H1 (cell line): ENCODE measurements around the gene IQGAP1. TPM values are rescaled to one million over a fixed set of nuclear protein-coding genes. Genes with fewer than 3 reads are reported as not detected.

ENCODE experiments used
- CTCF ChIA-PET: fragments of 300-600 bp; sonication (Branson Sonifier 250); formaldehyde crosslinking; loops from one replicate; lab custom pipeline; 2021; ENCODE audit not compliant: partially characterized antibody; lab: Charles Lee
- POLR2A ChIA-PET: fragments of 300-600 bp; sonication (Branson Sonifier 250); formaldehyde crosslinking; loops from one replicate; lab custom pipeline; 2021; ENCODE audit warnings: inconsistent platforms; ENCODE audit not compliant: partially characterized antibody; lab: Charles Lee
- DNase-seq, 2 experiments: peaks; one replicate each; pipeline versions ENCODE4 v3.0.0 to v3.0.0-alpha.2; 2010 to 2022; ENCODE audit warnings: low spot score in 2 of 2, low read depth in 1 of 2, mixed read lengths in 1 of 2
- FAIRE-seq: peaks from 2 replicates; lab custom pipeline; 2011; peaks lifted over from hg19 to GRCh38; lab: Jason Lieb, UNC
- H2AFZ ChIP-seq: 2 replicates; pipeline ENCODE4 v1.8.1; 2012; ENCODE audit warnings: low read length, inconsistent platforms
- H2AK5ac ChIP-seq: 2 replicates; pipeline ENCODE4 v1.6.1; 2013; ENCODE audit warnings: low read depth, low read length
- H2BK120ac ChIP-seq: replicated peaks from 2 replicates; pipeline ENCODE3; 2013; ENCODE audit warnings: low read depth, low read length, inconsistent platforms
- H2BK12ac ChIP-seq: 2 replicates; pipeline ENCODE4 v1.6.1; 2013; ENCODE audit warnings: low read depth, low read length
- H2BK15ac ChIP-seq: 2 replicates; pipeline ENCODE4 v1.6.1; 2013; ENCODE audit warnings: low read length
- H2BK20ac ChIP-seq: 2 replicates; pipeline ENCODE4 v1.6.1; 2013; ENCODE audit warnings: low read length
- H2BK5ac ChIP-seq: 2 replicates; pipeline ENCODE4 v1.6.1; 2013; ENCODE audit warnings: low read depth, low read length
- H3K14ac ChIP-seq: 2 replicates; pipeline ENCODE4 v1.6.1; 2013; ENCODE audit warnings: inconsistent platforms; ENCODE audit not compliant: insufficient read length
- H3K18ac ChIP-seq: 2 replicates; pipeline ENCODE4 v1.6.1; 2013; ENCODE audit warnings: low read length; ENCODE audit errors: extremely low read depth
- H3K23ac ChIP-seq: 2 replicates; pipeline ENCODE4 v1.6.1; 2013; ENCODE audit warnings: inconsistent platforms; ENCODE audit not compliant: insufficient read length
- H3K23me2 ChIP-seq: 2 replicates; pipeline ENCODE4 v1.6.1; 2013; ENCODE audit warnings: low read depth, low read length
- H3K27ac ChIP-seq: 2 replicates; pipeline ENCODE4 v1.6.1; 2011; ENCODE audit warnings: low read depth, low read length, inconsistent platforms
- H3K27me3 ChIP-seq, 4 experiments: replicated peaks in 1 of 4; 1 replicate in 1 of 4; 2 replicates in 3 of 4; pipeline versions ENCODE4 v1.6.1 to v1.8.1; 2011 to 2013; ENCODE audit warnings: low read length in 3 of 4, mild to moderate bottlenecking in 3 of 4, inconsistent platforms in 2 of 4, mixed read lengths in 2 of 4, moderate library complexity in 1 of 4; ENCODE audit not compliant: control insufficient read depth in 3 of 4, insufficient read depth in 3 of 4; ENCODE audit errors: extremely low read depth in 1 of 4
- H3K36me3 ChIP-seq, 4 experiments: 2 replicates each; pipeline versions ENCODE4 v1.6.1 to v1.8.1; 2011 to 2013; ENCODE audit warnings: mild to moderate bottlenecking in 4 of 4, low read length in 3 of 4, moderate library complexity in 2 of 4, control low read depth in 1 of 4, inconsistent platforms in 1 of 4; ENCODE audit not compliant: insufficient read depth in 4 of 4, control insufficient read depth in 2 of 4
- H3K4ac ChIP-seq: replicated peaks from 2 replicates; pipeline ENCODE3; 2013; ENCODE audit warnings: low read length, low read depth, mixed read lengths, inconsistent platforms; ENCODE audit not compliant: insufficient read length
- H3K4me1 ChIP-seq, 4 experiments: replicated peaks in 1 of 4; 1 replicate in 1 of 4; 2 replicates in 3 of 4; pipeline versions ENCODE4 v1.6.1 to v1.8.1; 2011 to 2013; ENCODE audit warnings: low read length in 3 of 4, inconsistent platforms in 2 of 4, mixed read lengths in 1 of 4; ENCODE audit not compliant: insufficient read depth in 4 of 4, control insufficient read depth in 3 of 4
- H3K4me2 ChIP-seq, 2 experiments: 2 replicates each; pipeline versions ENCODE4 v1.6.1 to v1.8.1; 2011 to 2013; ENCODE audit warnings: low read depth in 2 of 2, low read length in 2 of 2, control low read depth in 1 of 2, inconsistent platforms in 1 of 2, mild to moderate bottlenecking in 1 of 2; ENCODE audit not compliant: insufficient read depth in 1 of 2
- H3K4me3 ChIP-seq, 4 experiments: fragments of 200-600, 300-600 bp in 1 of 4; sonication (generic), shearing (Covaris generic), sonication (Bioruptor Twin) in 1 of 4; 2 replicates each; pipeline versions ENCODE4 v1.5.1 to v1.8.1; 2011 to 2016; ENCODE audit warnings: low read length in 4 of 4, low read depth in 3 of 4, control low read depth in 2 of 4, inconsistent platforms in 2 of 4, mild to moderate bottlenecking in 2 of 4, mixed read lengths in 1 of 4, moderate library complexity in 1 of 4; ENCODE audit not compliant: insufficient read depth in 2 of 4; ENCODE audit errors: extremely low read depth in 1 of 4
- H3K56ac ChIP-seq: replicated peaks from 2 replicates; pipeline ENCODE3; 2013; ENCODE audit warnings: low read depth, mild to moderate bottlenecking, mixed read lengths, low read length, inconsistent platforms; ENCODE audit not compliant: insufficient read length
- H3K79me1 ChIP-seq: 2 replicates; pipeline ENCODE4 v1.6.1; 2013; ENCODE audit warnings: low read depth, low read length, control low read depth
- H3K79me2 ChIP-seq, 2 experiments: 2 replicates each; pipeline versions ENCODE4 v1.6.1 to v1.8.1; 2012 to 2013; ENCODE audit warnings: low read length in 2 of 2, mild to moderate bottlenecking in 2 of 2, inconsistent platforms in 1 of 2; ENCODE audit not compliant: insufficient read depth in 2 of 2, control insufficient read depth in 1 of 2
- H3K9ac ChIP-seq, 4 experiments: replicated peaks in 1 of 4; 1 replicate in 1 of 4; 2 replicates in 3 of 4; pipeline versions ENCODE4 v1.6.1 to v1.8.1; 2011 to 2013; ENCODE audit warnings: low read depth in 3 of 4, low read length in 3 of 4, control low read depth in 2 of 4, mild to moderate bottlenecking in 2 of 4, moderate library complexity in 2 of 4, inconsistent platforms in 1 of 4; ENCODE audit errors: extremely low read depth in 1 of 4
- H3K9me3 ChIP-seq, 2 experiments: 2 replicates each; pipeline versions ENCODE4 v1.6.1 to v1.8.1; 2012 to 2013; ENCODE audit warnings: mild to moderate bottlenecking in 2 of 2, moderate library complexity in 2 of 2, control low read depth in 1 of 2, inconsistent platforms in 1 of 2, low read depth in 1 of 2, low read length in 1 of 2, mixed read lengths in 1 of 2; ENCODE audit not compliant: insufficient read depth in 2 of 2
- H4K20me1 ChIP-seq, 2 experiments: replicated peaks in 1 of 2; 2 replicates each; pipeline versions ENCODE3 to v1.8.1; 2011 to 2013; ENCODE audit warnings: inconsistent platforms in 2 of 2, low read length in 2 of 2, mild to moderate bottlenecking in 1 of 2; ENCODE audit not compliant: insufficient read depth in 2 of 2, control insufficient read depth in 1 of 2
- H4K5ac ChIP-seq: 2 replicates; pipeline ENCODE4 v1.6.1; 2013; ENCODE audit warnings: low read length, low read depth, mixed read lengths, inconsistent platforms; ENCODE audit not compliant: insufficient read length
- H4K8ac ChIP-seq: 2 replicates; pipeline ENCODE4 v1.8.0; 2013; ENCODE audit warnings: mild to moderate bottlenecking, moderate library complexity, low read length, inconsistent platforms; ENCODE audit not compliant: insufficient read depth; ENCODE audit errors: extremely low read depth
- H4K91ac ChIP-seq: replicated peaks from 2 replicates; pipeline ENCODE3; 2013; ENCODE audit warnings: low read length, mixed read lengths, inconsistent platforms; ENCODE audit not compliant: insufficient read length
- JUND ChIP-seq: IDR thresholded peaks from 2 replicates; pipeline ENCODE4 v1.6.1; 2011; ENCODE audit warnings: mild to moderate bottlenecking, improper control_type of control experiment, low read length
- WGBS, 2 experiments: shearing (Covaris generic) in 1 of 2; methylation state at CpG; one replicate each; pipeline versions ENCODE4 v1.1.6 to v1.1.7; 2013 to 2015; ENCODE audit warnings: low lambda C conversion rate in 2 of 2, mixed read lengths in 2 of 2, inconsistent platforms in 1 of 2, low coverage in 1 of 2, missing lambda C conversion rate in 1 of 2; ENCODE audit not compliant: insufficient replicate concordance in 2 of 2, insufficient coverage in 1 of 2, insufficient read length in 1 of 2; ENCODE audit errors: extremely low coverage in 1 of 2, missing lambda C conversion rate in 1 of 2; 5-methylcytosine and 5-hydroxymethylcytosine counted together
- polyA plus RNA-seq, 7 experiments: library from polyadenylated mRNA; depleted of rRNA in 3 of 7; stranded (reverse) in 5 of 7; unstranded in 2 of 7; fragments of >200 nt in 5 of 7; fragments of 200-250 nt in 2 of 7; gene quantifications; 1 replicate in 5 of 7; 2 replicates in 1 of 7; 4 replicates in 1 of 7; pipeline versions ENCODE4 v1.2.1 to v1.2.3, GENCODE V29; 2011 to 2013; ENCODE audit warnings: missing spikeins in 2 of 7, mixed read lengths in 2 of 7
- total RNA-seq: library from RNA; stranded (reverse); fragmentation: NEBNext Ultra II Directional; extraction: Animal tissue kit (Norgen Biotek cat#: 25700); gene quantifications from 2 replicates; pipeline ENCODE4 v1.2.1, GENCODE V29; 2021

Gene IQGAP1
- total and polyA plus RNA-seq, 2 of the 8 experiments (the other 6 are each of a cell fraction or from before 2014, with no cell fraction given): 56.0 to 138 TPM

DNA sequence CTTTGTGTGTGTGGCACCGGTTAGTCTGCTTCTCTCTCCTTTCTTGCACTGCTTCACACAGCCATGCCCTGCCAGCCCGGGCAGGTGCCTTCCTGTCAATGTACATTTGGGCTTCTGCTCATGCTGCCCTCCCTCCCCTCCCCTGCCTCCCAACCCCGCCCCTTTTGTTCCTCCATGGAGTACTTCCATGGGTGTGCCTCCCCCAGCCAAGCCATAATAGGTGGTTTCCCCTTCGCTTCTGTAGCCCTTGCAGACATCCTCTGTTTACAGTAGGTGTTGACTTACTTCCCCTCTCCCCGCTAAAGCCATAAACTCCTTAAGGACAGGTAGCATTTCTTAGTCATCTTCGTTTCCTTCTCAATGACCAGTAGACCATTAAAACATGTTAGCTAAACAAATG is 109.9 kb downstream of the IQGAP1 start:
- Histone ChIP-seq H3K18ac (no peak overlapping the region), H3K79me2 (no peaks in the 10 kb centered on the region), H2AK5ac (no peak overlapping the region), H3K9me3 (no peaks in the 10 kb centered on the region), H3K9ac (no peak overlapping the region), H3K23ac (no peak overlapping the region), H3K14ac (no peak overlapping the region), H2BK12ac (no peak overlapping the region), H3K27me3 (no peaks in the 10 kb centered on the region), H2BK120ac (no peak overlapping the region), H3K23me2 (no peaks in the 10 kb centered on the region), H2BK15ac (no peak overlapping the region), H3K56ac (no peak overlapping the region), H3K4me1 (no peaks in the 10 kb centered on the region), H3K36me3 (peaks cover 8 to 60% (median 32%) of the 10 kb centered on the region in 4 experiments), H4K20me1 (no peaks in the 10 kb centered on the region), H3K27ac (no peak overlapping the region), H4K91ac (no peak overlapping the region), H3K4me3 (no peak overlapping the region), H3K4me2 (no peak overlapping the region), H2AFZ (no peak overlapping the region), H3K4ac (no peak overlapping the region), H4K5ac (no peak overlapping the region), H2BK20ac (no peak overlapping the region), H3K79me1 (no peaks in the 10 kb centered on the region), H4K8ac (no peak overlapping the region), H2BK5ac (no peak overlapping the region)
- CTCF ChIA-PET: interaction anchor here (0.9 to 4.4 kb wide), 5 partner anchors 13 to 197 kb away, joined by 3 to 17 read pairs (median 5); no protein-coding TSS in a partner anchor
- no peak for FAIRE-seq
- no peak for DNase-seq
- TF ChIP-seq JUND: no peak
- WGBS, 2 experiments: 90% methylated on average over 5 of the region's 6 CpGs; no CpG with 5 or more reads in 1 of the 2 experiments
- POLR2A ChIA-PET: no interaction called here
